Small intestine (tissue), 16 donors: Measurements from ENCODE around the gene EPS8. TPM values are rescaled to one million over a fixed set of nuclear protein-coding genes. Genes with fewer than 3 reads are reported as not detected.

Source experiments
- DNase-seq, 2 donors: peaks; one replicate each; pipeline versions ENCODE4 v3.0.0 to v3.0.0-alpha.2; 2013
- FAIRE-seq: peaks from 2 replicates; lab custom pipeline; 2012; peaks lifted over from hg19 to GRCh38; lab: Jason Lieb, UNC
- H3K27ac ChIP-seq, 3 donors: one replicate each; pipeline ENCODE4 v1.5.1; 2013; ENCODE audit warnings: low read length in 2 of 3, mild to moderate bottlenecking in 2 of 3, control low read depth in 1 of 3, inconsistent platforms in 1 of 3, low read depth in 1 of 3, moderate library complexity in 1 of 3
- H3K27me3 ChIP-seq, 3 donors: one replicate each; pipeline ENCODE4 v1.6.1; 2013; ENCODE audit warnings: low read length in 3 of 3, inconsistent platforms in 1 of 3; ENCODE audit not compliant: control insufficient read depth in 3 of 3, insufficient read depth in 3 of 3
- H3K36me3 ChIP-seq, 3 donors: one replicate each; pipeline ENCODE4 v1.6.1; 2013; ENCODE audit warnings: low read length in 3 of 3, inconsistent platforms in 1 of 3, low read depth in 1 of 3, mild to moderate bottlenecking in 1 of 3, moderate library complexity in 1 of 3; ENCODE audit not compliant: control insufficient read depth in 3 of 3, insufficient read depth in 2 of 3
- H3K4me1 ChIP-seq, 3 donors: one replicate each; pipeline ENCODE4 v1.6.1; 2013; ENCODE audit warnings: low read length in 2 of 3, inconsistent platforms in 1 of 3, low read depth in 1 of 3, mild to moderate bottlenecking in 1 of 3, moderate library complexity in 1 of 3; ENCODE audit not compliant: control insufficient read depth in 3 of 3, insufficient read depth in 2 of 3
- H3K4me3 ChIP-seq, 3 donors: one replicate each; pipeline ENCODE4 v1.5.1; 2013; ENCODE audit warnings: low read length in 3 of 3, control low read depth in 1 of 3, inconsistent platforms in 1 of 3, low read depth in 1 of 3, mild to moderate bottlenecking in 1 of 3, moderate library complexity in 1 of 3
- H3K9me3 ChIP-seq, 2 donors: one replicate each; pipeline ENCODE4 v1.6.1; 2013; ENCODE audit warnings: low read depth in 1 of 2, low read length in 1 of 2; ENCODE audit not compliant: control insufficient read depth in 2 of 2, insufficient read depth in 1 of 2
- WGBS, 3 donors: extraction: QIAGEN DNeasy Blood & Tissue Kit; methylation state at CpG; one replicate each; pipeline ENCODE4 v1.1.7; 2013; 5-methylcytosine and 5-hydroxymethylcytosine counted together
- long read RNA-seq, 10 donors: transcript quantifications; one replicate each; lab custom pipeline, GENCODE V29; 2026
- polyA plus RNA-seq, 4 donors: library from polyadenylated mRNA; stranded (reverse) in 3 of 4; unstranded in 1 of 4; fragments of 200-250 nt in 3 of 4; fragments of 120-200 nt in 1 of 4; gene quantifications; one replicate each; pipeline versions ENCODE4 v1.2.1 to v1.2.3, GENCODE V29; 2013
- donor health status: healthy with polysubstance abuse.
- donor health status: control.
- donor health status: control.
- donor health status: Bipolar disorder and iron deficiency.
- donor health status: healthy.

The EPS8 gene
- polyA plus RNA-seq: 100 to 1,000 TPM in 1 of 4 donors, 10 to 100 TPM in 3; 38.0 to 103 (median 55.8) TPM
- long read RNA-seq, donor 1, transcript EPS8-221 (21 exons, 3,873 nt): major isoform, 5 of 35 reads
- long read RNA-seq, donor 1, partial matches to known transcripts: 28 of 35 reads
- long read RNA-seq, donor 1, other reads (novel, unspliced or antisense): 0 of 35 reads
- long read RNA-seq, donor 2, partial matches to known transcripts: 76 of 101 reads
- long read RNA-seq, donor 2, other reads (novel, unspliced or antisense): 21 of 101 reads
- long read RNA-seq, donor 3: 0 reads
- long read RNA-seq, donor 4: 0 reads
- long read RNA-seq, donor 5, partial matches to known transcripts: 0 of 1 reads
- long read RNA-seq, donor 5, other reads (novel, unspliced or antisense): 0 of 1 reads
- long read RNA-seq, donor 6, partial matches to known transcripts: 0 of 2 reads
- long read RNA-seq, donor 6, other reads (novel, unspliced or antisense): 0 of 2 reads
- long read RNA-seq, donor 7: 0 reads
- long read RNA-seq, donor 8: 0 reads
- long read RNA-seq, donor 9: 0 reads
- long read RNA-seq, donor 10, transcript EPS8-221 (21 exons, 3,873 nt): major isoform, 5 of 13 reads
- long read RNA-seq, donor 10, partial matches to known transcripts: 6 of 13 reads
- long read RNA-seq, donor 10, other reads (novel, unspliced or antisense): 0 of 13 reads

DNA sequence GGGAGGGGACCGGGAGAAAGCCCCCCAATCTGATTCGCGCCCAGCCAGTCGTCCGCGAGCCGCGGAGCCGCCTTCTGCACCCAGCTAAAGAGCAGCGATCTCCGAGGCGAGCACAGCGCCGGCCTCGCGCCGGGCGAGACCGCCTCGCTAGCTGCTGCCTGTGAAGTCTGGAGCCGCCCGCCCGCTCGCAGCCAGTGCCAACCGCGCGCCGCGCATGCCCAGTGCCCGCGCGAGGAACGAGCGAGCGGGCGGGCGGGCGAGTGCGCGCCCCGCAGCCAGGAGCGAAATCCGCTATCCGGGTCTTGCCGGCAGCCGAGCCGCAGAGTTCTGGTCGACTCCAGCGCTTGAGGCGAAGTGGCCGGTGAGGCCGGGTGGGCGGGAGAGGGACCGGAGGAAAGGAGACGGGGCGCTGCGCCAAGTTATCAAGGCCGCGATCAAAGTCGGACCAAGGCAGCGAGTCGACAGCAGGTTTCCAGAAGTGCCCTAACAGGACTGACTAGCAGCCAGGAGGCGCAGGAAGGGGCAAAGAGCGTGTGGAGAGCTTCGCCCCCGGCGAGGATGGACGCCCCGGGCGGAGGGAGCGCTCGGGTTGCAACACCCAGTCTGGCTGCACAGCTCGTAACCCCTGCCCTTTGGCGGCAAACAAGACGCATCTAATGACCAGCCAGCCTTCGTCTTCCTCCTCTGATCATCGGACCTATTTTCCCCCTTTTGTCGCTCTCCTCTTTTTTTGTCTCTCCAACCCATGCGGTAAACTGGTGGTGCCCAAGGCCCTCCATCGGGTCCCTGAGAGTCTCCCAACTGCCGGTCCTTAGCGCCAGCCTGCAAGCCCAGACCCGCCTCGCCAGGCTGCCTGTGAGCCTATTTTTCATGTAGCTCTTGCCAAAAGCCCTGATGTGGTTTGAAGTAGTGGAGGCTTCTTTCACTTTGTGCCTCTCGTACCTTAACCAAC, at the start of gene EPS8:
EPS8 (minus strand) TSS at position 169 of the 952 bp plus-strand sequence. CDS start 106,437 bp downstream, outside the sequence.
- H3K36me3 ChIP-seq: no peaks in the 10 kb centered on the region
- H3K27ac ChIP-seq: peak within 1 kb of the TSS; percentile 93 to 95 (median 95)
- H3K4me3 ChIP-seq: peak within 1 kb of the TSS; percentile 69 to 96 (median 71)
- H3K9me3 ChIP-seq: no peaks in the 10 kb centered on the region
- no peaks in the 10 kb centered on the region for H3K4me1 ChIP-seq
- no peaks in the 10 kb centered on the region for H3K27me3 ChIP-seq
- 0 to 1% (median 1%) methylated on average over 80 to 85 of the region's 85 CpGs for WGBS, 3 donors
- FAIRE-seq (no peak), DNase-seq (peak; percentile 89 to 96)

DNA sequence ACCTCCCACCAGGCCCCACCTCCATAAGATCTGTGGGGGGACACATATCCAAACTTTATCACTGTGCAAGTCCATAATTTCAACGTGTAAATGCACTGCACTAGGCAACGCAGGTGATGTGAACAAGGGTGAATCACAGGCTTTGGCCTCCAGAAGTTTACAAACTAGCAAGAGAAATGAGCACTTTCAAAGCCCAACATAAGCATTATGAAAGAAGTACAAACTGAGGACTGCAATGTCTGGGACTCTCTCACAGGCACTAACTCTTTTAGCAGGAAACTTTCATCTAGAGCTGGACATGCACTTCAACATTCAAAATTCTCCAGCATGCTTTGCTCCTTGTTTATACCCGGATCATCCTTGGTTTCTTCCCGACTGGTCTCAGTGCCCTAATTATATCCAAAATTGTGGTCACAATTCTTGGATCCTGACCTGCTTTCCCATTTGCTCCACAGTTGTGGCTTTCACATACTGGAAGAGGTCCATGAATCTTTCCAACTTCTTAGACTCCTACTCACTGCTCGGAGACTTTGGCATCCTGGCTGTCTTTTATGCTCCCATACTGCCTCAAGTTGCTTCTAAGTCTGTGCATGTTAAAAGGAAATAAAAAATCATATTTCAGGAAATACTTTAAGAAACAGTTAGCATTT, 48.1 kb upstream of the EPS8 start:
- Histone ChIP-seq H3K36me3 (no peaks in the 10 kb centered on the region), H3K27me3 (no peaks in the 10 kb centered on the region), H3K9me3 (no peaks in the 10 kb centered on the region), H3K4me1 (peaks cover 0 to under 1% (median 0%) of the 10 kb centered on the region in 3 donors), H3K4me3 (no peak overlapping the region), H3K27ac (peak overlapping the region in 1 of 3 donors; percentile 3)
- no peak for DNase-seq
- FAIRE-seq: no peak
- 66 to 82% (median 79%) methylated on average over 5 of the region's 5 CpGs for WGBS, 3 donors

DNA sequence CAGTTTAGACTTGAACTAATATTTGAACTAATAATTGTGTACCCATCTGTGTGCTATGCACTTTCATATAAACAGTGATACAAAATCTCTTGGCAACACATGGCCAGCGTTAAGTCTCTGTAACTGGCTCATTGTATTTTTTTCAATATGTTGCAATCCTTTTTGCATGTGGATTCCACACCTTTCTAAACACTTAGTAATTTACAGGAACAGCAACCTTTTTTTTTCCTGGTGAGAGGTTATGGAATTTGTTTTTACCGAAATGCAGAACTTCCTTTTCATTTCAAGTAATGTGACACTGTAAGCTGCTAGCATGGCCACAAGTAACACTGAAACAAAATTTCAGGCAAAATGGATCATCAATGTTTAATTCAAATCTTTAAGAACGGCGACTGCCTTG, 45.4 kb upstream of the EPS8 start:
- FAIRE-seq: no peak
- Histone ChIP-seq H3K4me3 (no peak overlapping the region), H3K27me3 (no peaks in the 10 kb centered on the region), H3K4me1 (peaks cover 0 to 2% (median 0%) of the 10 kb centered on the region in 3 donors), H3K36me3 (no peaks in the 10 kb centered on the region), H3K9me3 (no peaks in the 10 kb centered on the region), H3K27ac (no peak overlapping the region)
- DNase-seq: no peak
- 78 to 89% (median 87%) methylated on average over 4 of the region's 4 CpGs for WGBS, 3 donors

DNA sequence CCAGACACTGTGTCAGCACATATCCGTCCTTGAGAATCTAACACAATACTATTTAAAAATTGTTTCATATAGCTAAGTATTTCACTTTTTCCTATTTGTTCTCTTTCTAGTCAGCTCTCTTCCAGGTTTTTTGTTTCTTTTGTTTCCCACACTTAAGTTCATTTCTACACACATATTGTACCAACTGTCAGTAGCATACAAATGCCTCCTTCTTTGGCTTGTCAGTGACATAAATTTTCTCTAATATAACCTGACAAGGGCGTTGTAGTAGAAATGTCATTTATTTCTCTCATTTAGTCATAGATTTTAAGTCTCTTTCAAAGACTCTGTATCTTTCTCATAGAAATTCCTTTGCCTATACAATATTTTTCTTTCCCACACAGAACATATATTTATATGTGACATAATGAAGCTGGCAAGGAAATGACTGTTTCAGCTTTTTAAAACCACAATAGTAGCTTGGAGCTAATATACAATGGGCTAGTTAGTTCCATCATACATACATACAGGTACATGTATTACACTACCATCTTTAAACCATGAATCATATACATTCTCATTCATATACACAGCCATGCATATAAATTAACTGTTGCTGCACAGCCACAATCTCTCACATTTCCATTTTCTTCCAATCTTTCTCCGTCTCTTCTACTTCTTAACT, 42.3 kb upstream of the EPS8 start:
- 90 to 94% (median 92%) methylated on average over 3 of the region's 3 CpGs for WGBS, 3 donors
- no peak for DNase-seq
- H3K4me1 ChIP-seq: peaks cover 0 to 2% (median 0%) of the 10 kb centered on the region in 3 donors
- H3K27ac ChIP-seq: no peak overlapping the region
- no peaks in the 10 kb centered on the region for H3K9me3 ChIP-seq
- FAIRE-seq: no peak
- H3K4me3 ChIP-seq: no peak overlapping the region
- no peaks in the 10 kb centered on the region for H3K27me3 ChIP-seq
- H3K36me3 ChIP-seq: no peaks in the 10 kb centered on the region

DNA sequence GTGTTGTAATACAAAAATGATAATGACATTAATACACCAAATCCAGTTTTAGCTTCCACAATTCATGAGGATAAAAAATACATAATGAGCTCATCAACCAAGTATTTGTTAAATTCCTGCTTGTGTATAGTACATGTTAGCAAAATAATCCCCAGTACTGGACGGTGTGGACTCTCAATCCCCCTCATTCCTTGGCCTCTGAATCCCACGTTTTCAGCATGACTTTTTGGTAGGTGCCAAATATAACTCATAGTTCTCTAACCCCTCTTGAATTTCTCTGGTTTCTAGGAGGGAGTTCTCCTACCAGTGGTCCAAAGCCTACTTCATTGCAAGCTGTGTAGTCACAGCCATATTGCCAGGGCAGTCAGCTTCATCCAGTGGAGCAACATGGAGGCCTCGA, 41.4 kb upstream of the EPS8 start:
- Histone ChIP-seq H3K27ac (no peak overlapping the region), H3K4me3 (no peak overlapping the region), H3K4me1 (peaks cover 0 to 2% (median 0%) of the 10 kb centered on the region in 3 donors), H3K27me3 (no peaks in the 10 kb centered on the region), H3K36me3 (no peaks in the 10 kb centered on the region), H3K9me3 (no peaks in the 10 kb centered on the region)
- FAIRE-seq (no peak), DNase-seq (no peak)
- 71 to 90% (median 74%) methylated on average over 3 of the region's 3 CpGs for WGBS, 3 donors

DNA sequence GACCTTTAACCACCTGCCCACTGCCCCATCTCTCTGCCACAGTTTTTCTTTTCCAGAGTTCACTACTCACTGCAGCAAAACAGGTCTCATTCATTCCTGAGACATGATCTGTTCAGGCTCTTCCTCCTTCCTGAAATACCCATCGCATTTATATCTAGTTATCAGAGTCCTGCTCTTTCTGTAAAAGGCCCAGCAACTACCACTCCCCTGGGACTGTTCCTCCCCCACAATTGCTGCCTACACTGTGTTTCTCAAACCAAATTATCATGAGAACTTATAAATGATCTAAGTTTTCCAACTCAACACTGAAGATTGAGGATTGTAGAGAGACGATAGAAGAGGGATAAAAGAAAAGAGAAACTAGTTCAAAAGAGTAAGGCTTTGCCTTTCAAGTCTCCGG, 40.8 kb upstream of the EPS8 start:
- Histone ChIP-seq H3K4me1 (peaks cover 0 to 2% (median 0%) of the 10 kb centered on the region in 3 donors), H3K36me3 (no peaks in the 10 kb centered on the region), H3K9me3 (no peaks in the 10 kb centered on the region), H3K27ac (no peak overlapping the region), H3K27me3 (no peaks in the 10 kb centered on the region), H3K4me3 (no peak overlapping the region)
- 67 to 90% (median 85%) methylated on average over 3 of the region's 3 CpGs for WGBS, 3 donors
- FAIRE-seq: no peak
- DNase-seq: no peak

DNA sequence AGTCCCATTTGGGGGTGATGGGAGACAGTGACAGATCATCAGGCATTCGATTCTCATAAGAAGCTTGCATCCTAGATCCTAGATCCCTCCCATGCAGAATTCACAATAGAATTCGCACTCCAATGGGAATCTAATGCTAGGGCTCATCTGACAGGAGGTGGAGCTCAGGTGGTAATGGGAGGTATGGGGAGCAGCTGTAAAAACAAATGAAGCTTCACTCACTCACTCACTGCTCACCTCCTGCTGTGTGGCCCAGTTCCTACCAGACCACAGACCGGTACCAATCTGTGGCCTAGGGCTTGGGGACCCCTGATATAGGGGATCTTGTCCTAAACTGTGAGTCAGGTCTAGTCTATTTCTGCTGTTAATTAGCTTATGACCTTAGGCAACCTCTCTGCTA, 40.1 kb upstream of the EPS8 start:
- no peaks in the 10 kb centered on the region for H3K36me3 ChIP-seq
- no peaks in the 10 kb centered on the region for H3K27me3 ChIP-seq
- WGBS, 3 donors: 87 to 94% (median 91%) methylated on average over 3 of the region's 3 CpGs
- FAIRE-seq (no peak), DNase-seq (no peak)
- no peak overlapping the region for H3K4me3 ChIP-seq
- H3K4me1 ChIP-seq: peaks cover 0 to 2% (median 0%) of the 10 kb centered on the region in 3 donors
- no peaks in the 10 kb centered on the region for H3K9me3 ChIP-seq
- H3K27ac ChIP-seq: no peak overlapping the region
